Measurements from ENCODE around the gene NELFA.

NELFA gene

DNA sequence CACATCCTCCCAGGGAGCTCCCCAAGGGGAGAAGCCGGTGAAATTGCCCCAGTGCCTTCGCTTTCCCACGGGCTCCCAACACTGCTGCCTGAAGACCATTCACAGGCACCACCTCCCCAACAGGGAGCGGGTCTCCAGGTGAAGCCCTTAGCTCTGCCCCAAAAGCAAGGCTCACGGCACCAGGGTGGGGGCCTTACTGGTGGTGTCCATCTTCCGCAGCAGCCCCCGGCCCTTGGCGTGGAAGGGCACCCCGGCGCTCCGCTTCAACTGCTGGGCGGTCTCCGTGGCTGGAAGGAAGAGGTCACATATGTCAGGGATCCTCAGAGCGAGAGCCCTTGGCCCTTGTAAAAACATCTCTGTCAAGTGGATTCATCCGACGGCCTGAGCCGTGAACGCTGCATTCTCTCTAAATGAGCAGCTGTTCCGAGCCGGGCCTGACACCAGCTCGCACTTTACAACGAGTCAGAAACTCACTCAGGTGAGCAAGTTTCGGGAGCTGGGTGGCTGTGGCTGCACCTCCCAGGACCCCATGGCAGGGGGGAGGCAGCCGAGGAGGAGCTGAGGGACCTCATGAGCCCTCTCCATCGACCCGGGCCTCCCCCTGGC is 20.9 kb downstream of the NELFA start:
- TF ChIP-seq, protein P1, sequence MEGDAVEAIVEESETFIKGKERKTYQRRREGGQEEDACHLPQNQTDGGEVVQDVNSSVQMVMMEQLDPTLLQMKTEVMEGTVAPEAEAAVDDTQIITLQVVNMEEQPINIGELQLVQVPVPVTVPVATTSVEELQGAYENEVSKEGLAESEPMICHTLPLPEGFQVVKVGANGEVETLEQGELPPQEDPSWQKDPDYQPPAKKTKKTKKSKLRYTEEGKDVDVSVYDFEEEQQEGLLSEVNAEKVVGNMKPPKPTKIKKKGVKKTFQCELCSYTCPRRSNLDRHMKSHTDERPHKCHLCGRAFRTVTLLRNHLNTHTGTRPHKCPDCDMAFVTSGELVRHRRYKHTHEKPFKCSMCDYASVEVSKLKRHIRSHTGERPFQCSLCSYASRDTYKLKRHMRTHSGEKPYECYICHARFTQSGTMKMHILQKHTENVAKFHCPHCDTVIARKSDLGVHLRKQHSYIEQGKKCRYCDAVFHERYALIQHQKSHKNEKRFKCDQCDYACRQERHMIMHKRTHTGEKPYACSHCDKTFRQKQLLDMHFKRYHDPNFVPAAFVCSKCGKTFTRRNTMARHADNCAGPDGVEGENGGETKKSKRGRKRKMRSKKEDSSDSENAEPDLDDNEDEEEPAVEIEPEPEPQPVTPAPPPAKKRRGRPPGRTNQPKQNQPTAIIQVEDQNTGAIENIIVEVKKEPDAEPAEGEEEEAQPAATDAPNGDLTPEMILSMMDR (IDR thresholded peaks at IDR 0.05; ENCODE audit: low read depth, low read length, missing control alignments): no peak
- no peak overlapping the region for H3K4me3 ChIP-seq (ENCODE audit: low read depth, low read length)
- no peak for DNase-seq (ENCODE audit: low read depth)

DNA sequence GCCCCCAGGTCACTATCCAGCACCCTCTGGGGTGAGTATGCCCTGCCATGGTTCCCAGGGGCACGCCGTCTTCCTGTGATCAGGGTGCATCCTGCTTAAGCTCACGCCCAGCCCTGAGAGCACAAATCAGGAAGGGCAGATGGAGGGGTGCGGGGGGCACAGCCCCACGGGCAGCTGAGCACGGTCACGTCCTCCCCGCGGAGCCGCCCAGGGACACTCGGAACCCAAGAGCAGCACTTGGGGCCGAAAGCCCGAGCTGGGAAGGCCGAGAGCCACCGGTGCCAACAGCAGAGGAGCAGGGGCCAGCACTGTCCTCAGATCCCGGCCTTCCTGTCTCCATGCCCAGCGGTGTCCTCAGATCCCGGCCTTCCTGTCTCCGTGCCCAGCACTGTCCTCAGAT is 21.5 kb downstream of the NELFA start:
- no peak overlapping the region for H3K4me3 ChIP-seq (ENCODE audit: low read depth, low read length)
- DNase-seq (ENCODE audit: low read depth): no peak
- TF ChIP-seq, protein P1 (IDR thresholded peaks at IDR 0.05; ENCODE audit: low read depth, low read length, missing control alignments): no peak

DNA sequence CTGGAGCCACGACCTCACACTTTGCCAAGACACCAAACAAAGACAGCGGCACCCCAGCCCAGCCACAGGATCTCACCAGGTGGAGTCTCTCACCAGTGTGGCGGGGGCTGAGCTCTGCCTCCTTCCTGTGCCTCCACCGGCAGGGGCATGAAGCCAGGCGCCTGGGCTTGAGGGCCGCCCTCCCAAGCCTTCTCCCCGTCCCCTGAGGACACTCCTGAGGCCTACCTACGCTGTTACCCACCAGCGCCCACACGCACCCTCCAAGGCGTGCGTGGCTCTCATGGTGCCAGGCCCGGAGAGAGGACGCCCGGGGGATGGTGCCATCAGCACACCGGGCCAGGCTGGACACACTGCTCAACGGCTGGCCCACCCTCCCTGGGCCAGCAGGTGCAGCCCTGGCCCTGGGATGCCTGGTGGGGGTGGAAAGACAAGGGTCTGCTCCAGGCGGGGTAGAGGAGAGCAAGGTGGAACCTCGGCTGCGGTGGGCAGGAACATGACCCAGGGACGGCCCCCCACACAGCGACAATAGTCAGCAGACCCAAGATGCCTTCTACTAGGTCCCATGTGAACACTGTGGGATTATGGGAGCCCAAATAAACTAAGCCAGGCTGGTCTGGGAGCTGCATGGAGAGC is 22.1 kb downstream of the NELFA start:
- TF ChIP-seq, protein P1 (IDR thresholded peaks at IDR 0.05; ENCODE audit: low read depth, low read length, missing control alignments): no peak
- no peak for DNase-seq (ENCODE audit: low read depth)
- H3K4me3 ChIP-seq (ENCODE audit: low read depth, low read length): no peak overlapping the region

DNA sequence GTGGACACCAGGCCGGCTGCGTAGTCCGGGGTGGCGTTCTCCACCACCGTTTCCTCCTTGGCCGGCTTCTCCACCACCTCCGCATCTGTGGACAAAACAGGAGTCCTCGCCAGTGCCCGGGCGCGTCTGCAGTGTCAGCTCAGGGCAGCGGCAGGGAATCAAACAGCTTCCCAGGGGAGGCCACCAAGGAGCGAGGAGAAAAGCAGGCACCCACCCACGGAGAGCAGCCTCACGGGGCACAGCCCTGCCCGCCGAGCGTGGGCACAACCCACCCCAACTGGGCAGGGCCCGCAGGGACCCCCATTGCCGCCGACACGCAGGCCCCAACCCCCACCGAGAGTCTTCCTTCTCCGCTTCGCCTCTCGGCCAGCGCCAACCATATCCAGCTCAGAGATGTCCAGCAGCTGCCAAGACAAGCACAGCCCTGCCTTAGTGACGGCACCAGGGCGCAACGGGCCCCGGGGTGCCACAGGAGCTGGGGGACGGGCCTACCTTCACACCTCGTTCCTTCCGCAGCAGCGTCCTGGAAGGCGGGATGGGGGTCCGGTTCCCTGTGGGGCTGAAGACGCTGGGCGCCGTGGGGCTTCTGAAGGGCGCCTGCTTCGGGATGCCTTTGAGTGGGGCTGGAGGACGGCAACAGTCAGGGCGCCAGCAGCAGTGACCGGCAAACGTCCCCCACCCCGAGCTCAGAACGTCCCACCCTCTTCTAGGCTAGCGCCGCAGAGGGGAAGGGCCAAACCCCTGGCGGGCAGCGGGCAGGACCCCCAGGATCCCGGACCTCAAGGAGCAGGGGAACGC is 22.8 kb downstream of the NELFA start:
- TF ChIP-seq, protein P1 (IDR thresholded peaks at IDR 0.05; ENCODE audit: low read depth, low read length, missing control alignments): no peak
- no peak for DNase-seq (ENCODE audit: low read depth)
- no peak overlapping the region for H3K4me3 ChIP-seq (ENCODE audit: low read depth, low read length)

DNA sequence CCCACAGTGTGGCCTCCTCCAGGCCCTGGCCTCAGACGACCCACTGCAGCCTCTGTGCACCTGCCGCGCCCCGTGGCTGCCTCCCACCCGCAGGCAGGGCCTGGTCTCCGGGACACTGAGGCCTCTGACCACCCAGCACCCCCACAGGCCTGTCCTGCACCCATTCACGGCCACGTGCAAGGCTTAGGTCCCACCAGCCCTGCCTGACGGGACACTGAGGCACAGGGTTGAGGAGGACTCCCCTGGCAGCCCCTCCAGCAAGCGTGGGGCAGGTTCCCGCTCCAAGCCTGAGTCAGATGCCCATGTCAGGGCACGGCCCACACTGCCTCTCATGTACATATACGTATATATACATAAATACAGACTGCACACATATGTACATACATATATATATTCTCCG is 23.5 kb downstream of the NELFA start:
- TF ChIP-seq, protein P1 (IDR thresholded peaks at IDR 0.05; ENCODE audit: low read depth, low read length, missing control alignments): no peak
- no peak overlapping the region for H3K4me3 ChIP-seq (ENCODE audit: low read depth, low read length)
- no peak for DNase-seq (ENCODE audit: low read depth)

DNA sequence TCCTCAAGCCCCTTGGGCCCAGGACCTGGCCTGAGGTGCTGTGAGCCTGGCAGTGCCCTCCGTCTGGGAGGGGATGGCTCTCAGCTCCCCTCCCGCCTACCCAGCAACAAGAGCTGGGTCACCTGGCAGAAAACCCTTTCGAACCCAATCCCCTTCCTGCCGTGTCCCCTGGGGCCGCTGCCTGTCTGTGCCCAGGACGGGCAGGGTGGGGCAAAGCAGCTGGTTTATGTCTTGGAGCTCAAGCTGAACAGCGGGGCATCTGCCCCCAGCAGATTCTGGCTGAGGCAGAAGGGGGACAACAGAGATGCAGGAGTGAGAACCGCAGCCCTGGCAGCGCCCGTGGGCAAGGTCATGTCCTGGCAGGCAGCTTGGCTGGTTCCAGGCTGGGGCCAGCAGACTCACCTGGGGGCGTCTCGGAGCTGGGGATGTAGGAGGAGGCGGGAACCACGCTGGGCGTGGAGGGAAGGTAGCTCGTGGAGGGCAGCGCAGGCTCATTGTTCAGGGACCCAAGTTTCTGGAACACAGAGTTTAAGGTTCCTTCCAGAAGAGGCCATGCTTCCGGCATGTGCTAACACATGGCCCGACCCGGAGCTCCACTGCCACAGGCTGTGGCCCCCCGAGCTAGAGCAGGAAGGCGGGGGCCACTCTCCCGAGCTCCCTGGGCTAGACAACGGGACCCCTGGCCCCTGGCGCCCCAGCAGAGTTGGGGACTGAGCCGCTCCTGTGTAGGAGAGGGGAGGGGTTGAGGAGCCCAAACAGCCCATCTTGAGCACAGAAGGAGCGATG is 24.2 kb downstream of the NELFA start:
- TF ChIP-seq, protein P1 (IDR thresholded peaks at IDR 0.05; ENCODE audit: low read depth, low read length, missing control alignments): no peak
- no peak for DNase-seq (ENCODE audit: low read depth)
- H3K4me3 ChIP-seq (ENCODE audit: low read depth, low read length): no peak overlapping the region

Measured in GM12864 (cell line).